ENCODE measurements around the gene CLTC. TPM values are rescaled to one million over a fixed set of nuclear protein-coding genes. Genes with fewer than 3 reads are reported as not detected.
A peak's percentile ranks its signal among the peaks of the same experiment; 100 is the strongest.

Gene CLTC
- total RNA-seq, 1 donor from 2014 or later, result 273 TPM

DNA sequence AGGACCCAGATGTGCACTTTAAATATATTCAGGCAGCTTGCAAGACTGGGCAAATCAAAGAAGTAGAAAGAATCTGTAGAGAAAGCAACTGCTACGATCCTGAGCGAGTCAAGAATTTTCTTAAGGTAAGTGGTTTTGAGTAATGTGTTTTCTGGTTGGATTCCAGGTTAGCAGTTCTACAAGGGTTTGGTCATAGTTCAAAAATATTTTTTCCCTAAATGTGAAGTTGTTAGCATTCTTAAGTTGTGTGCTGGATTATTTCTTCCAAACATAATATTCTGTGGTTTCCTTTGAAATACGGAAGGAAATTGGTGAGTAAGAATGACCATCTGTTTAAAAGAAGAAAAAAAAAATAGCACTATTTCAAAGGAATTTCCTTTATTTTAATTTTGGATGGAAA lies 49.1 kb downstream of the CLTC start:
- Mint-ChIP-seq H3K4me3 (ENCODE audit: unreplicated experiment) (peak overlapping the region; percentile 47), H3K9me3 (ENCODE audit: unreplicated experiment) (no peaks in the 10 kb centered on the region), H3K27me3 (ENCODE audit: unreplicated experiment) (no peaks in the 10 kb centered on the region), H3K27ac (ENCODE audit: unreplicated experiment) (no peak overlapping the region), H3K4me1 (ENCODE audit: unreplicated experiment) (no peaks in the 10 kb centered on the region), H3K36me3 (ENCODE audit: low read depth, unreplicated experiment) (peaks cover 27% of the 10 kb centered on the region)
- TF ChIP-seq, protein P1, sequence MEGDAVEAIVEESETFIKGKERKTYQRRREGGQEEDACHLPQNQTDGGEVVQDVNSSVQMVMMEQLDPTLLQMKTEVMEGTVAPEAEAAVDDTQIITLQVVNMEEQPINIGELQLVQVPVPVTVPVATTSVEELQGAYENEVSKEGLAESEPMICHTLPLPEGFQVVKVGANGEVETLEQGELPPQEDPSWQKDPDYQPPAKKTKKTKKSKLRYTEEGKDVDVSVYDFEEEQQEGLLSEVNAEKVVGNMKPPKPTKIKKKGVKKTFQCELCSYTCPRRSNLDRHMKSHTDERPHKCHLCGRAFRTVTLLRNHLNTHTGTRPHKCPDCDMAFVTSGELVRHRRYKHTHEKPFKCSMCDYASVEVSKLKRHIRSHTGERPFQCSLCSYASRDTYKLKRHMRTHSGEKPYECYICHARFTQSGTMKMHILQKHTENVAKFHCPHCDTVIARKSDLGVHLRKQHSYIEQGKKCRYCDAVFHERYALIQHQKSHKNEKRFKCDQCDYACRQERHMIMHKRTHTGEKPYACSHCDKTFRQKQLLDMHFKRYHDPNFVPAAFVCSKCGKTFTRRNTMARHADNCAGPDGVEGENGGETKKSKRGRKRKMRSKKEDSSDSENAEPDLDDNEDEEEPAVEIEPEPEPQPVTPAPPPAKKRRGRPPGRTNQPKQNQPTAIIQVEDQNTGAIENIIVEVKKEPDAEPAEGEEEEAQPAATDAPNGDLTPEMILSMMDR (IDR thresholded peaks at IDR 0.05; ENCODE audit: unreplicated experiment), result no peak
- no peak for DNase-seq (ENCODE audit: low spot score)

DNA sequence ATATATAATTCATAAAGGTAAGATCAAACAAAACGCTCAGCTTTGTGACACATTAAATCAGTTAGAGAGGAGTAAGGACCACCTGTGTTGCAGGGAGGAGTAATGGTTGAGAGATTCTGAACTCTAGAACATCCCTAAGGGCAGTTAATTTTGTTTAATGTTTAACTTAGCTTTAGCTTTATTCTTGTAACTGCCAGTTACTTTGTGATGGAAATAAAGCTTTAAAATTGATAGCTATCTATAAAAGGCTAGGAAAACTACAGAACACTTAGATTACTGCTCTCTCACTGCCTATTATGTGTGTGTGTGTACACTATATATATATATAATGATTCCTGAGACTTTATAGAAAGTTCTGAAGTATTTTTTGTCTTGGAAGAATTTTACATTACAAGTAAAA lies 49.7 kb downstream of the CLTC start:
- Mint-ChIP-seq H3K4me1 (ENCODE audit: unreplicated experiment) (no peaks in the 10 kb centered on the region), H3K9me3 (ENCODE audit: unreplicated experiment) (no peaks in the 10 kb centered on the region), H3K27me3 (ENCODE audit: unreplicated experiment) (no peaks in the 10 kb centered on the region), H3K27ac (ENCODE audit: unreplicated experiment) (no peak overlapping the region), H3K36me3 (ENCODE audit: low read depth, unreplicated experiment) (peaks cover 27% of the 10 kb centered on the region), H3K4me3 (ENCODE audit: unreplicated experiment) (no peak overlapping the region)
- TF ChIP-seq, protein P1 (IDR thresholded peaks at IDR 0.05; ENCODE audit: unreplicated experiment), result no peak
- DNase-seq (ENCODE audit: low spot score), result no peak

DNA sequence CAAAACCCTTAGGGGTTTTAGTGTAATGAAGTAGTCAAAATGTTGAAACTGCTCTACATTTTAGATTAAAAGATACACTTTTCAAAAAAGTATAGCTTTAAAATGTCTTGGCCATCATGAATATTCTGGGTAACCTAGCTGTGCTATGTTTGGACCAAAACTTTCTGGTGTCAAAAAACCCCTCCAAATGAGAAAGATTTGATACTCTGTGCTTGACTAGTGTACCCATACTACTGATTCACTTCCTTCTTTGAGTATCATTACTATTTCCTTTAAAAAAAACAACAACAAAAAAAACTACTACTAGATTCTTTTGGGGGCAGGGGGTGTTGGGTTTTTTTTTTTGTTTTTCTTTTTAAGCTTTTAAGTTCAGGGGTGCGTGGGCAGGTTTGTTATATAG lies 50.2 kb downstream of the CLTC start:
- no peaks in the 10 kb centered on the region for H3K9me3 Mint-ChIP-seq (ENCODE audit: unreplicated experiment)
- no peaks in the 10 kb centered on the region for H3K27me3 Mint-ChIP-seq (ENCODE audit: unreplicated experiment)
- H3K27ac Mint-ChIP-seq (ENCODE audit: unreplicated experiment), result peak overlapping the region; percentile 4
- no peak overlapping the region for H3K4me3 Mint-ChIP-seq (ENCODE audit: unreplicated experiment)
- H3K36me3 Mint-ChIP-seq (ENCODE audit: low read depth, unreplicated experiment), result peaks cover 23% of the 10 kb centered on the region
- DNase-seq (ENCODE audit: low spot score), result no peak
- TF ChIP-seq, protein P1 (IDR thresholded peaks at IDR 0.05; ENCODE audit: unreplicated experiment), result no peak
- no peaks in the 10 kb centered on the region for H3K4me1 Mint-ChIP-seq (ENCODE audit: unreplicated experiment)

DNA sequence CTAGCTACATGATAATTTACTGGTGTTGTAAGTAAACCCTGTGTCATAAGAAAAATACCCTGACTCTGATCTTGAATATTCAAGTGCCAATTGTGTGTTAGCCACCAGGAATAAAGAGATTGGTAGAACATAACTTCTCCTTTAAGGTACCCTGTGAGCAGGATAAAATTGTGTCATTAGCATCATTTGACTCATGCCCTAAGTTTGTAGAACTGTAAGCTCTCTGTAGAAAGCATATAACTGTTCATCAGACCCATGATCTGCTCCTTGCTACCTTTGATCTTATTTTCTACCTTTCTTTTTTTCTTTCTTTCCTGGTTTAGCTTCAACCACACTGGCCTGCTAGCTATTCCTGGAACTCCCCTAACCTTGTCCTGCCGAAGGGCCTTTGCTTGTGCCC lies 51.7 kb downstream of the CLTC start:
- no peaks in the 10 kb centered on the region for H3K9me3 Mint-ChIP-seq (ENCODE audit: unreplicated experiment)
- H3K27ac Mint-ChIP-seq (ENCODE audit: unreplicated experiment), result no peak overlapping the region
- no peaks in the 10 kb centered on the region for H3K4me1 Mint-ChIP-seq (ENCODE audit: unreplicated experiment)
- TF ChIP-seq, protein P1 (IDR thresholded peaks at IDR 0.05; ENCODE audit: unreplicated experiment), result no peak
- DNase-seq (ENCODE audit: low spot score), result no peak
- no peaks in the 10 kb centered on the region for H3K27me3 Mint-ChIP-seq (ENCODE audit: unreplicated experiment)
- H3K4me3 Mint-ChIP-seq (ENCODE audit: unreplicated experiment), result no peak overlapping the region
- peaks cover 22% of the 10 kb centered on the region for H3K36me3 Mint-ChIP-seq (ENCODE audit: low read depth, unreplicated experiment)

DNA sequence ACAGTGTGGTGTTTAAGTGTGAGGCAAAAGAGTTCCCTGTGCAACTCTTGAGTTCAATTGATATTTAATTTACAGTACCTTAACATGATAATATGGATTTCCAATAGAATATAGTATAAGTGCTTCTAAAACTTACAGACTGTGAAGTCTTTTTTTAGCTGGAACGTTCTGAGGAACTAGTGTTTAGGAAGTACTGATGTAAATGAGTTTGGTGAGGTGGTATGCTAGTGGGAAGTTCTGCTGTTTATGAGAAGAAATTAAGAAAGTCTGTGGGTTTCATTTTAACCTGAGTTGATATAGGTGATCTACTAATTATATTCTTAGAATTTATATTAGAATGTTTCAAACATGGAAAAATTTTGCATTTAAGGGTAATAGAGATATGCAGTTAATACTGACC lies 55.5 kb downstream of the CLTC start:
- peaks cover 22% of the 10 kb centered on the region for H3K36me3 Mint-ChIP-seq (ENCODE audit: low read depth, unreplicated experiment)
- peak overlapping the region; percentile 14 for H3K27ac Mint-ChIP-seq (ENCODE audit: unreplicated experiment)
- H3K27me3 Mint-ChIP-seq (ENCODE audit: unreplicated experiment), result no peaks in the 10 kb centered on the region
- H3K9me3 Mint-ChIP-seq (ENCODE audit: unreplicated experiment), result no peaks in the 10 kb centered on the region
- DNase-seq (ENCODE audit: low spot score), result no peak
- no peak overlapping the region for H3K4me3 Mint-ChIP-seq (ENCODE audit: unreplicated experiment)
- no peaks in the 10 kb centered on the region for H3K4me1 Mint-ChIP-seq (ENCODE audit: unreplicated experiment)
- TF ChIP-seq, protein P1 (IDR thresholded peaks at IDR 0.05; ENCODE audit: unreplicated experiment), result no peak
